Endothelial cell of umbilical vein (primary cell): ENCODE results near the gene PPM1M. TPM values are rescaled to one million over a fixed set of nuclear protein-coding genes. Genes with fewer than 3 reads are reported as not detected.

Experiments
- BruUV-seq: library from RNA; stranded (reverse); fragments of 400-500 nt; replicated peaks from 2 replicates; lab custom pipeline; 2021; lab: Mats Ljungman, UMichigan
- CTCF ChIA-PET: fragments of 300-600, 350-600 bp; sonication (Branson Sonifier 250); formaldehyde crosslinking; loops from one replicate; lab custom pipeline; 2021; ENCODE audit warnings: antibody characterized with exemption, inconsistent platforms; lab: Charles Lee
- POLR2A ChIA-PET: fragments of 300-600, 350-600 bp; sonication (Branson Sonifier 250); formaldehyde crosslinking; loops from one replicate; lab custom pipeline; 2021; ENCODE audit warnings: antibody characterized with exemption, inconsistent platforms; lab: Charles Lee
- DNase-seq: peaks from one replicate; pipeline ENCODE4 v3.0.0-alpha.2; 2011; ENCODE audit warnings: low read depth, low spot score
- FAIRE-seq: peaks from 2 replicates; lab custom pipeline; 2011; peaks lifted over from hg19 to GRCh38; lab: Jason Lieb, UNC
- H2AFZ ChIP-seq: 2 replicates; pipeline ENCODE4 v1.6.0; 2012; ENCODE audit warnings: low read depth, low read length, control low read depth, inconsistent platforms
- H3K27ac ChIP-seq: 2 replicates; pipeline ENCODE4 v1.5.1; 2011; ENCODE audit warnings: low read depth, mild to moderate bottlenecking, control low read depth, low read length, moderate library complexity; ENCODE audit not compliant: insufficient read depth
- H3K27me3 ChIP-seq, 2 experiments: 2 replicates each; pipeline versions ENCODE4 v1.6.0 to v1.6.1; 2011; ENCODE audit warnings: low read length in 2 of 2, mixed read lengths in 1 of 2; ENCODE audit not compliant: control insufficient read depth in 2 of 2, insufficient read depth in 2 of 2
- H3K36me3 ChIP-seq, 2 experiments: 2 replicates in 1 of 2; 3 replicates in 1 of 2; pipeline ENCODE4 v1.5.1; 2011; ENCODE audit warnings: low read length in 2 of 2, mild to moderate bottlenecking in 1 of 2, moderate library complexity in 1 of 2; ENCODE audit not compliant: control insufficient read depth in 2 of 2, insufficient read depth in 2 of 2; ENCODE audit errors: extremely low read depth in 1 of 2
- H3K4me1 ChIP-seq: 3 replicates; pipeline ENCODE4 v1.5.1; 2011; ENCODE audit warnings: mild to moderate bottlenecking, low read length; ENCODE audit not compliant: control insufficient read depth, insufficient read depth; ENCODE audit errors: extremely low read depth
- H3K4me2 ChIP-seq: 2 replicates; pipeline ENCODE4 v1.6.1; 2011; ENCODE audit warnings: low read length, control low read depth, mixed read lengths; ENCODE audit not compliant: insufficient read depth
- H3K4me3 ChIP-seq, 3 experiments: fragments of 200-600 bp in 1 of 3; sonication (generic), shearing (Covaris generic) in 1 of 3; replicated peaks in 1 of 3; 2 replicates each; pipeline ENCODE4 v1.5.1; 2011 to 2016; ENCODE audit warnings: control low read depth in 3 of 3, low read length in 3 of 3, mild to moderate bottlenecking in 2 of 3, inconsistent platforms in 1 of 3, low read depth in 1 of 3, moderate library complexity in 1 of 3; ENCODE audit not compliant: insufficient read depth in 1 of 3
- H3K79me2 ChIP-seq: 2 replicates; pipeline ENCODE4 v1.6.0; 2012; ENCODE audit warnings: low read length, inconsistent platforms; ENCODE audit not compliant: control insufficient read depth, insufficient read depth
- H3K9ac ChIP-seq: replicated peaks from 2 replicates; pipeline ENCODE3; 2011; ENCODE audit warnings: low read length, control low read depth; ENCODE audit not compliant: insufficient read depth; ENCODE audit errors: extremely low read depth
- H3K9me1 ChIP-seq: replicated peaks from 3 replicates; pipeline ENCODE4 v1.6.0; 2011; ENCODE audit warnings: mild to moderate bottlenecking, low read length; ENCODE audit not compliant: control insufficient read depth, insufficient read depth; ENCODE audit errors: extremely low read depth
- H3K9me3 ChIP-seq: replicated peaks from 2 replicates; pipeline ENCODE4 v1.5.1; 2012; ENCODE audit warnings: low read length, inconsistent platforms; ENCODE audit not compliant: control insufficient read depth, insufficient read depth
- H4K20me1 ChIP-seq: replicated peaks from 2 replicates; pipeline ENCODE3; 2011; ENCODE audit warnings: mild to moderate bottlenecking, low read length; ENCODE audit not compliant: control insufficient read depth, insufficient read depth; ENCODE audit errors: extremely low read depth
- CTCF ChIP-seq, 2 donors: IDR thresholded peaks; 1 replicate in 1 of 2; 2 replicates in 1 of 2; pipeline ENCODE4 v1.5.1; 2011; ENCODE audit warnings: low read length in 2 of 2, mild to moderate bottlenecking in 2 of 2, moderate library complexity in 2 of 2, control low read depth in 1 of 2, inconsistent platforms in 1 of 2, low read depth in 1 of 2; ENCODE audit not compliant: insufficient read depth in 1 of 2; ENCODE audit errors: extremely low read depth in 1 of 2
- EZH2 ChIP-seq: IDR thresholded peaks from 2 replicates; pipeline ENCODE4 v1.6.1; 2012; ENCODE audit warnings: borderline replicate concordance, low read depth, mild to moderate bottlenecking, moderate library complexity, low read length, inconsistent platforms; ENCODE audit not compliant: severe bottlenecking
- FOS ChIP-seq: IDR thresholded peaks from 2 replicates; pipeline ENCODE4 v1.6.1; 2011; ENCODE audit warnings: mild to moderate bottlenecking, low read length, moderate library complexity, borderline replicate concordance; ENCODE audit not compliant: insufficient read depth
- GATA2 ChIP-seq: IDR thresholded peaks from 2 replicates; pipeline ENCODE4 v1.7.0; 2011; ENCODE audit warnings: low read depth, mild to moderate bottlenecking, moderate library complexity, mixed read lengths, low read length; ENCODE audit not compliant: insufficient read length, insufficient read depth
- JUN ChIP-seq: IDR thresholded peaks from 2 replicates; pipeline ENCODE4 v1.6.1; 2011; ENCODE audit warnings: borderline replicate concordance, low read depth; ENCODE audit not compliant: insufficient read length, insufficient read depth
- MAX ChIP-seq: IDR thresholded peaks from 2 replicates; pipeline ENCODE4 v1.6.1; 2011; ENCODE audit not compliant: insufficient read depth, insufficient read length
- MYC ChIP-seq: IDR thresholded peaks from one replicate; pipeline ENCODE4 v1.6.1; 2011; ENCODE audit warnings: mild to moderate bottlenecking, low read depth, low read length
- POLR2A ChIP-seq: IDR thresholded peaks from 2 replicates; pipeline ENCODE4 v1.6.1; 2012; ENCODE audit warnings: low read depth, mild to moderate bottlenecking, control low read depth, low read length
- POLR2AphosphoS5 ChIP-seq: IDR thresholded peaks from 2 replicates; pipeline ENCODE4 v1.6.1; 2012; ENCODE audit warnings: low read depth, mild to moderate bottlenecking, control low read depth, low read length, moderate library complexity; ENCODE audit not compliant: insufficient read depth
- dilution Hi-C: fragments of 300-500 bp; cut with MboI; formaldehyde crosslinking; loops from one replicate; pipeline ENCODE4 v1.15.0; 2019; ENCODE audit warnings: low sequenced_read_pairs; ENCODE audit not compliant: extremely low pct_ligation_motif_present
- intact Hi-C: fragments of 100-400 bp; cut with micrococcal nuclease; formaldehyde crosslinking; loops from one replicate; pipeline ENCODE4 v1.10.0; 2022
- polyA plus RNA-seq, 4 experiments: library from polyadenylated mRNA; depleted of rRNA in 3 of 4; stranded (reverse) in 3 of 4; unstranded in 1 of 4; fragments of >200 nt; gene quantifications; 2 replicates each; pipeline versions ENCODE4 v1.2.1 to v1.2.3, GENCODE V29; 2011 to 2012; ENCODE audit warnings: missing spikeins in 1 of 4
- total RNA-seq: library from RNA; stranded (reverse); gene quantifications from 2 replicates; pipeline ENCODE4 v1.2.3, GENCODE V29; 2021

The PPM1M gene
- total and polyA plus RNA-seq, 2 donors (not counting 3 experiments of a cell fraction or from before 2014, with no cell fraction given) = 13.7 to 19.4 TPM

GRCh38 chr3:52221141-52221562 is 24.4 kb upstream of the PPM1M start:
- ChIA-PET CTCF (interaction anchor here (0.9 to 9.7 kb wide), 37 partner anchors 8 to 227 kb away, joined by 3 to 133 read pairs (median 6); partner anchors contain the start of genes GLYCTK, PPM1M, TWF2 and WDR82), POLR2A (no interaction called here)
- H3K4me2 ChIP-seq = no peak overlapping the region
- no peaks in the 10 kb centered on the region for H3K9me3 ChIP-seq
- DNase-seq (no peak), FAIRE-seq (no peak)
- TF ChIP-seq FOS (no peak), EZH2 (no peak), JUN (no peak), MAX (no peak), MYC (no peak), GATA2 (no peak), POLR2AphosphoS5 (no peak), CTCF (IDR thresholded peaks at IDR 0.05; ENCODE audit: extremely low read depth in 1 of 2, insufficient read depth in 1 of 2, low read depth in 1 of 2, low read length in 2 of 2) (no peak), POLR2A (no peak)
- no peaks in the 10 kb centered on the region for H3K27me3 ChIP-seq
- BruUV-seq = no TSS peak
- peaks cover 32% of the 10 kb centered on the region for H3K4me1 ChIP-seq
- dilution Hi-C loops (no loop called here), intact Hi-C loops (no loop called here)
- H3K9ac ChIP-seq = no peak overlapping the region
- no peak overlapping the region for H3K4me3 ChIP-seq
- no peaks in the 10 kb centered on the region for H3K79me2 ChIP-seq
- H3K27ac ChIP-seq = no peak overlapping the region
- no peaks in the 10 kb centered on the region for H3K36me3 ChIP-seq
- no peaks in the 10 kb centered on the region for H4K20me1 ChIP-seq
- H3K9me1 ChIP-seq = no peaks in the 10 kb centered on the region
- no peak overlapping the region for H2AFZ ChIP-seq
